ENCODE measurements around the gene SH3D19.

Gene SH3D19

DNA sequence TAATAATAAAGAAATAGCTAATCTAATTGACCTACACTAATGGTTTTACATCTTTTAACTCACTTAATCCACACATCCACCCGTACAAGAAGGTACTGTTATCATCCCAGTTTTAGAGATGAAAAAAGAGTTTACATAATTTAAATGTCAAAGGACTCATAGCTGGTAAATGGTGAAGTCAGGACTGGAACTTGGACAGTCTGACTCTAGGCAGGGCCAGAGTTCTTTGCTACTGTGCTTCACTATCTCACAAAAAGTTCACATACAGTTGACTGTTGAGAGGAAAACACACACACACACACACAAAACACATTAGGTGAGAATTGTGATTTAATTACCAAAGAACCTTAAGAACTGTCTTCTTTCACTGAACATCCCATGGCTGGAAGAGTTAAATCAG lies 119.7 kb downstream of the SH3D19 start:
- TF ChIP-seq, protein P1, sequence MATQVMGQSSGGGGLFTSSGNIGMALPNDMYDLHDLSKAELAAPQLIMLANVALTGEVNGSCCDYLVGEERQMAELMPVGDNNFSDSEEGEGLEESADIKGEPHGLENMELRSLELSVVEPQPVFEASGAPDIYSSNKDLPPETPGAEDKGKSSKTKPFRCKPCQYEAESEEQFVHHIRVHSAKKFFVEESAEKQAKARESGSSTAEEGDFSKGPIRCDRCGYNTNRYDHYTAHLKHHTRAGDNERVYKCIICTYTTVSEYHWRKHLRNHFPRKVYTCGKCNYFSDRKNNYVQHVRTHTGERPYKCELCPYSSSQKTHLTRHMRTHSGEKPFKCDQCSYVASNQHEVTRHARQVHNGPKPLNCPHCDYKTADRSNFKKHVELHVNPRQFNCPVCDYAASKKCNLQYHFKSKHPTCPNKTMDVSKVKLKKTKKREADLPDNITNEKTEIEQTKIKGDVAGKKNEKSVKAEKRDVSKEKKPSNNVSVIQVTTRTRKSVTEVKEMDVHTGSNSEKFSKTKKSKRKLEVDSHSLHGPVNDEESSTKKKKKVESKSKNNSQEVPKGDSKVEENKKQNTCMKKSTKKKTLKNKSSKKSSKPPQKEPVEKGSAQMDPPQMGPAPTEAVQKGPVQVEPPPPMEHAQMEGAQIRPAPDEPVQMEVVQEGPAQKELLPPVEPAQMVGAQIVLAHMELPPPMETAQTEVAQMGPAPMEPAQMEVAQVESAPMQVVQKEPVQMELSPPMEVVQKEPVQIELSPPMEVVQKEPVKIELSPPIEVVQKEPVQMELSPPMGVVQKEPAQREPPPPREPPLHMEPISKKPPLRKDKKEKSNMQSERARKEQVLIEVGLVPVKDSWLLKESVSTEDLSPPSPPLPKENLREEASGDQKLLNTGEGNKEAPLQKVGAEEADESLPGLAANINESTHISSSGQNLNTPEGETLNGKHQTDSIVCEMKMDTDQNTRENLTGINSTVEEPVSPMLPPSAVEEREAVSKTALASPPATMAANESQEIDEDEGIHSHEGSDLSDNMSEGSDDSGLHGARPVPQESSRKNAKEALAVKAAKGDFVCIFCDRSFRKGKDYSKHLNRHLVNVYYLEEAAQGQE (IDR thresholded peaks at IDR 0.05; ENCODE audit: insufficient read depth in 1 of 2, low read depth in 2 of 2, low read length in 2 of 2): no peak

DNA sequence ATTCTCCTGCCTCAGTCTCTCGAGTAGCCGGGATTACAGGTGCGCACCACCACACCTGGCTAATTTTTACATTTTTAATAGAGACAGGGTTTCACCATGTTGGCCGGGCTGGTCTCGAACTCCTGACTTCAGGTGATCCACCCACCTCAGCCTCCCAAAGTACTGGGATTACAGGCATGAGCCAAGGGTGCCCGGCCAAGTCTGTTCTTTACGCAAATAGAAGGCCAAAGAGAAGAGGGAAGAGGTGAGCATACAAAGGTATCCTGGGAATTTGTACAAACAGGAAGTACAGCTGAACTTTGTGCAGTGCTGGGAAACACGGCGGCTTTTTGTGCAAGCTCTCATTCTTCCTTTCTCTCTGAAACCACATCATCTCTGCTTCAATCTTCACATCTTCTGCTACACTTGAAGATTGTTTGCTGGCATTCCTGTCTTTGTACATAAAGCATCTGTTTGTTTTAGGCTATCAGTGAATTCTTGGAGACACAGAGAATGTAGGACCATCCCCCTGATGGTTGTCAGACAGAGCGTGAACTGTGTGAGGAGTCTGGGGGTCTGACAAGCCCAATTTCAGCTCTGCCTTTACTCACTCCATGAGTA lies 120.4 kb downstream of the SH3D19 start:
- TF ChIP-seq FOXP2 (optimal IDR thresholded peaks at IDR 0.05; ENCODE audit: borderline replicate concordance, extremely low read depth, extremely low read length, insufficient read depth): no peak
- TF ChIP-seq, protein P1 (IDR thresholded peaks at IDR 0.05; ENCODE audit: insufficient read depth in 1 of 2, low read depth in 2 of 2, low read length in 2 of 2): no peak
- TF ChIP-seq POLR2AphosphoS5 (IDR thresholded peaks at IDR 0.05; ENCODE audit: low read depth, low read length): no peak
- TF ChIP-seq TAF1 (IDR thresholded peaks at IDR 0.05; ENCODE audit: borderline replicate concordance, insufficient read depth, low read length): no peak
- no peak for TF ChIP-seq SIN3A (IDR thresholded peaks at IDR 0.05; ENCODE audit: borderline replicate concordance, insufficient read depth, low read length)

DNA sequence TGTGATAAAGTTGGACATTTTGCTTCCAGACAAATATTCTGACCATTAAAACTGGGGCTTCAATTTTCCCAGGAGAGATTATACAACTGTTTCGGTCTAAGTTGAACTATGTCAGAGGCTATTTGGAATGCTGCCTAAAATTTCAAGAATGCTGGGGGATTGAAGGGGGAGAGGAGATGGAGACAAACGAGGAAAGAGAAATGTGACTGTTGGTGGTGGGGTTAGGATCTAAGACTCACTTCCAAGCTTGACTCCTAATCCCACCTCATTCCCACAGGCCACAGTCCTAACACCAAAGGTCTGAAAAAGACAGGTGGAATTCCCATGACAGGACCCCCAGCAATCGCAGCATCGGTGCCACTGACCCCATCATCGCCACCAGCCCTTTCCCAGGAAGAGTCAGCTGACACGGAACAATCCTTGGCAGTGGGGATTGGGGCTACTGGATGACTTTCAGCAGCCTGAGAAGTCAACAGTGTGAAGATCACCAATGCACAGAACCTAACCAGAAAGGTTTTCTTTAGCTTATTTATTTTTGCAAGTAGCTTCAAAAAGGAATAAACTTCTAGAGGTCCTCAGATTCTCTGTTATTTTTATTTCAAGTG lies 122.5 kb downstream of the SH3D19 start:
- TF ChIP-seq SIN3A (IDR thresholded peaks at IDR 0.05; ENCODE audit: borderline replicate concordance, insufficient read depth, low read length) (no peak), POLR2AphosphoS5 (IDR thresholded peaks at IDR 0.05; ENCODE audit: low read depth, low read length) (no peak), FOXP2 (optimal IDR thresholded peaks at IDR 0.05; ENCODE audit: borderline replicate concordance, extremely low read depth, extremely low read length, insufficient read depth) (no peak), TAF1 (IDR thresholded peaks at IDR 0.05; ENCODE audit: borderline replicate concordance, insufficient read depth, low read length) (no peak)
- TF ChIP-seq, protein P1 (IDR thresholded peaks at IDR 0.05; ENCODE audit: insufficient read depth in 1 of 2, low read depth in 2 of 2, low read length in 2 of 2): no peak

DNA sequence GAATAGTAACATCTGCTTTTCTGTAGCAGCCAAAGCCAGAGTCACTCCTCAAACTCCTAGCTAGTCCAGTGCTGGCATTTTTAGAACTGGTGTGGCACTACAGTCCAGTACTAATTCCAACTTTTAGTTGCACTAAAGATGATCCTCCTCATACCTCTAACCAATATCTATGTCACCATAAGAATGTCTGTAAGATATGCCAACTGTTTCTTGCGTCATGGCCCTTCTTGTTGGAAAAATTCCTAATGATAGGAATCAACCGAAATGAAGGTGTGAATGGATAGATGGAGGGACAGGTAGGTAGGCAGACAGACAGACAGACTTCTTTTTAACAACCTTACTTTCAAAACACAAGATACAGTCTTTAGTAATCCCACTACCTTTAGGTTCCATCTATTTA lies 123.0 kb downstream of the SH3D19 start:
- TF ChIP-seq, protein P1 (IDR thresholded peaks at IDR 0.05; ENCODE audit: insufficient read depth in 1 of 2, low read depth in 2 of 2, low read length in 2 of 2): no peak
- TF ChIP-seq POLR2AphosphoS5 (IDR thresholded peaks at IDR 0.05; ENCODE audit: low read depth, low read length) (no peak), FOXP2 (optimal IDR thresholded peaks at IDR 0.05; ENCODE audit: borderline replicate concordance, extremely low read depth, extremely low read length, insufficient read depth) (no peak), TAF1 (IDR thresholded peaks at IDR 0.05; ENCODE audit: borderline replicate concordance, insufficient read depth, low read length) (no peak), SIN3A (IDR thresholded peaks at IDR 0.05; ENCODE audit: borderline replicate concordance, insufficient read depth, low read length) (no peak)

Measured in PFSK-1 (cell line).